Stimulated activated CD8-positive, alpha-beta memory T cell treated with anti-CD3 and anti-CD28 coated beads, Interleukin-15, amount 100 ng/mL, for 48 hours (primary cell): ENCODE results near the gene PPP4R4.
"Not testable (repeated sequence)": the region's sequence is repeated elsewhere in the genome, so short reads cannot be mapped to it uniquely, and the experiment has no call there.

ENCODE experiments used
- DNase-seq, 2 donors: peaks; one replicate each; pipeline ENCODE4 v3.0.0-alpha.2; 2020; ENCODE audit warnings: low read depth in 2 of 2

PPP4R4 gene

GRCh38 chr14:94276898-94277561 is 102.9 kb downstream of the PPP4R4 start:
- not testable (repeated sequence) for DNase-seq

GRCh38 chr14:94278731-94279130 is 104.6 kb downstream of the PPP4R4 start:
- DNase-seq = no peak

GRCh38 chr14:94282991-94283723 is 109.0 kb downstream of the PPP4R4 start:
- DNase-seq = no peak

- no peak for DNase-seq
Observed at GRCh38 chr14:94284221-94284620, 110.1 kb downstream of the PPP4R4 start.

- no peak for DNase-seq
Observed at GRCh38 chr14:94285158-94285557, 111.0 kb downstream of the PPP4R4 start.

GRCh38 chr14:94288610-94289465 is 114.7 kb downstream of the PPP4R4 start:
- DNase-seq = no peak

GRCh38 chr14:94290197-94290596 is 116.1 kb downstream of the PPP4R4 start:
- no peak for DNase-seq

GRCh38 chr14:94291159-94291905 is 117.2 kb downstream of the PPP4R4 start:
- no peak for DNase-seq

- DNase-seq = no peak
Observed at GRCh38 chr14:94291906-94292525, 117.9 kb downstream of the PPP4R4 start.

- no peak for DNase-seq
Observed at GRCh38 chr14:94292526-94292871, 118.4 kb downstream of the PPP4R4 start.

- DNase-seq = no peak
Observed at GRCh38 chr14:94292872-94293577, 118.9 kb downstream of the PPP4R4 start, which contains the start of gene SERPINA10. Gene SERPINA10, minus strand, starts transcription at chr14:94293268. Its CDS starts 2,675 bp downstream, at chr14:94290593.

GRCh38 chr14:94293578-94293924 is 119.4 kb downstream of the PPP4R4 start:
- DNase-seq = no peak

GRCh38 chr14:94295360-94296180 is 121.4 kb downstream of the PPP4R4 start:
- DNase-seq = no peak

- DNase-seq = not testable (repeated sequence)
Observed at GRCh38 chr14:94296181-94296545, 122.0 kb downstream of the PPP4R4 start.

- no peak for DNase-seq
Observed at GRCh38 chr14:94298130-94298529, 124.0 kb downstream of the PPP4R4 start.

- DNase-seq = no peak
Observed at GRCh38 chr14:94303111-94303510, 129.0 kb downstream of the PPP4R4 start.

GRCh38 chr14:94304243-94304642 is 130.1 kb downstream of the PPP4R4 start:
- DNase-seq = no peak

- no peak for DNase-seq
Observed at GRCh38 chr14:94305620-94306019, 131.5 kb downstream of the PPP4R4 start.

- DNase-seq = no peak
Observed at GRCh38 chr14:94306047-94306978, 132.2 kb downstream of the PPP4R4 start.
